ENCODE measurements around the gene SPINK8.

SPINK8 gene

DNA sequence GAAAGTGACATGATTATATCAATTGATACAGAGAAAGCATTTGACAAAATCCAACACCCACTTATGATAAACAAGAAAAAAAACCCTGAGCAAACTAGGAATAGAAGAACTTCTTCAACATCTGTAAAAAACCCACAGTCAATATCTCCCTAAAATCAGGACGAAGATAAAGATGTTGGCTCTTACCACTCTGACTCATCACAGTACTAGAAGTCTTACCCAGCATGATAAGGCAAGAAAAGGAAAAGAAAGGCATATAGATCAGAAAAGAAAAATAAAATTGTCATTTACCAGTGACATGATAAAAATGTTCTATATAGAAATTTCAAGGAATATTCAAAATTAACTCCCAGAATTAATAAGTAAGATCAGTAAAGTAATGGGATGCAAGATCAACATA lies 31.4 kb upstream of the SPINK8 start:
- POLR2A ChIA-PET = no interaction called here
- CTCF ChIA-PET = no interaction called here
- TF ChIP-seq ZNF843 (tag by site-specific recombination; IDR thresholded peaks at IDR 0.05) (no peak), YY1 (tag by site-specific recombination; IDR thresholded peaks at IDR 0.05) (no peak), TCF7L2 (IDR thresholded peaks at IDR 0.05; ENCODE audit: borderline replicate concordance, low read depth, low read length) (no peak), ZNF266 (tag by site-specific recombination; IDR thresholded peaks at IDR 0.05; ENCODE audit: low read depth) (no peak), ZNF600 (tag by site-specific recombination; IDR thresholded peaks at IDR 0.05) (no peak), HOXC10 (CRISPR knock-in tag; IDR thresholded peaks at IDR 0.05) (no peak), ZNF37A (tag by site-specific recombination; IDR thresholded peaks at IDR 0.05) (no peak), ZNF19 (tag by site-specific recombination; IDR thresholded peaks at IDR 0.05; ENCODE audit: low read depth) (no peak), ZNF792 (tag by site-specific recombination; IDR thresholded peaks at IDR 0.05) (no peak), ZNF132 (tag by site-specific recombination; IDR thresholded peaks at IDR 0.05; ENCODE audit: borderline replicate concordance) (no peak), ZNF76 (tag by site-specific recombination; IDR thresholded peaks at IDR 0.05; ENCODE audit: borderline replicate concordance, low read depth) (no peak), SETDB1 (IDR thresholded peaks at IDR 0.05; ENCODE audit: insufficient read length, low read length) (no peak), ZIC2 (tag by site-specific recombination; IDR thresholded peaks at IDR 0.05) (no peak), ZNF404 (tag by site-specific recombination; IDR thresholded peaks at IDR 0.05) (no peak)
- TF ChIP-seq, protein P1, sequence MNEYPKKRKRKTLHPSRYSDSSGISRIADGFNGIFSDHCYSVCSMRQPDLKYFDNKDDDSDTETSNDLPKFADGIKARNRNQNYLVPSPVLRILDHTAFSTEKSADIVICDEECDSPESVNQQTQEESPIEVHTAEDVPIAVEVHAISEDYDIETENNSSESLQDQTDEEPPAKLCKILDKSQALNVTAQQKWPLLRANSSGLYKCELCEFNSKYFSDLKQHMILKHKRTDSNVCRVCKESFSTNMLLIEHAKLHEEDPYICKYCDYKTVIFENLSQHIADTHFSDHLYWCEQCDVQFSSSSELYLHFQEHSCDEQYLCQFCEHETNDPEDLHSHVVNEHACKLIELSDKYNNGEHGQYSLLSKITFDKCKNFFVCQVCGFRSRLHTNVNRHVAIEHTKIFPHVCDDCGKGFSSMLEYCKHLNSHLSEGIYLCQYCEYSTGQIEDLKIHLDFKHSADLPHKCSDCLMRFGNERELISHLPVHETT (tag by site-specific recombination; IDR thresholded peaks at IDR 0.05) = no peak
- TF ChIP-seq, protein P2, sequence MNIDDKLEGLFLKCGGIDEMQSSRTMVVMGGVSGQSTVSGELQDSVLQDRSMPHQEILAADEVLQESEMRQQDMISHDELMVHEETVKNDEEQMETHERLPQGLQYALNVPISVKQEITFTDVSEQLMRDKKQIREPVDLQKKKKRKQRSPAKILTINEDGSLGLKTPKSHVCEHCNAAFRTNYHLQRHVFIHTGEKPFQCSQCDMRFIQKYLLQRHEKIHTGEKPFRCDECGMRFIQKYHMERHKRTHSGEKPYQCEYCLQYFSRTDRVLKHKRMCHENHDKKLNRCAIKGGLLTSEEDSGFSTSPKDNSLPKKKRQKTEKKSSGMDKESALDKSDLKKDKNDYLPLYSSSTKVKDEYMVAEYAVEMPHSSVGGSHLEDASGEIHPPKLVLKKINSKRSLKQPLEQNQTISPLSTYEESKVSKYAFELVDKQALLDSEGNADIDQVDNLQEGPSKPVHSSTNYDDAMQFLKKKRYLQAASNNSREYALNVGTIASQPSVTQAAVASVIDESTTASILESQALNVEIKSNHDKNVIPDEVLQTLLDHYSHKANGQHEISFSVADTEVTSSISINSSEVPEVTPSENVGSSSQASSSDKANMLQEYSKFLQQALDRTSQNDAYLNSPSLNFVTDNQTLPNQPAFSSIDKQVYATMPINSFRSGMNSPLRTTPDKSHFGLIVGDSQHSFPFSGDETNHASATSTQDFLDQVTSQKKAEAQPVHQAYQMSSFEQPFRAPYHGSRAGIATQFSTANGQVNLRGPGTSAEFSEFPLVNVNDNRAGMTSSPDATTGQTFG (tag by site-specific recombination; IDR thresholded peaks at IDR 0.05; ENCODE audit: borderline replicate concordance) = no peak
- TF ChIP-seq, protein P3, sequence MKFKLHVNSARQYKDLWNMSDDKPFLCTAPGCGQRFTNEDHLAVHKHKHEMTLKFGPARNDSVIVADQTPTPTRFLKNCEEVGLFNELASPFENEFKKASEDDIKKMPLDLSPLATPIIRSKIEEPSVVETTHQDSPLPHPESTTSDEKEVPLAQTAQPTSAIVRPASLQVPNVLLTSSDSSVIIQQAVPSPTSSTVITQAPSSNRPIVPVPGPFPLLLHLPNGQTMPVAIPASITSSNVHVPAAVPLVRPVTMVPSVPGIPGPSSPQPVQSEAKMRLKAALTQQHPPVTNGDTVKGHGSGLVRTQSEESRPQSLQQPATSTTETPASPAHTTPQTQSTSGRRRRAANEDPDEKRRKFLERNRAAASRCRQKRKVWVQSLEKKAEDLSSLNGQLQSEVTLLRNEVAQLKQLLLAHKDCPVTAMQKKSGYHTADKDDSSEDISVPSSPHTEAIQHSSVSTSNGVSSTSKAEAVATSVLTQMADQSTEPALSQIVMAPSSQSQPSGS (tag by site-specific recombination; IDR thresholded peaks at IDR 0.05; ENCODE audit: low read depth) = no peak
- Histone ChIP-seq H3K4me1 (ENCODE audit: control insufficient read depth, insufficient read depth, low read length) (no peaks in the 10 kb centered on the region), H3K36me3 (ENCODE audit: control insufficient read depth in 2 of 2, insufficient read depth in 1 of 2, low read length in 2 of 2) (no peaks in the 10 kb centered on the region), H3K27ac (ENCODE audit: extremely low read depth, low read depth, low read length) (no peak overlapping the region), H3K9me3 (ENCODE audit: control insufficient read depth, insufficient read depth, low read depth, low read length) (no peaks in the 10 kb centered on the region), H3K4me3 (ENCODE audit: low read depth, low read length) (no peak overlapping the region)

DNA sequence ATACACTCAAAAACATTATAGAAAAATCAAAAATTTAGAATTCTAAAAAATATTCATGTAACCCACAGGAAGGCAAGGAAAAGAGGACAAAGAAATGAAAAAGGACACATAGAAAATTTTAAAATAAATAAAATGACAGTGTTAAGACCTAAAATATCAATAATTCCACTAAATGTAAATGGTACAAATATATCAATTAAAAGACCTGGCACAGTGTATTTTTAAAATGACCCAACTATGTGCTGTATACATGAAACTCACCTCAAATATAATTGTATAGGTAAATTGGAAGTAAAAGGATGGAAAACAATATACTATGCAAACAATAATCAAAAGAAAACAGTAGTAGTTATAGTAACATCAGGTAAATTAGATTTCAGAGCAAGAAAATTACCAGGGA lies 28.5 kb upstream of the SPINK8 start:
- Histone ChIP-seq H3K9me3 (ENCODE audit: control insufficient read depth, insufficient read depth, low read depth, low read length) (no peaks in the 10 kb centered on the region), H3K27ac (ENCODE audit: extremely low read depth, low read depth, low read length) (no peak overlapping the region), H3K4me3 (ENCODE audit: low read depth, low read length) (no peak overlapping the region), H3K36me3 (ENCODE audit: control insufficient read depth in 2 of 2, insufficient read depth in 1 of 2, low read length in 2 of 2) (no peaks in the 10 kb centered on the region), H3K4me1 (ENCODE audit: control insufficient read depth, insufficient read depth, low read length) (no peaks in the 10 kb centered on the region)
- TF ChIP-seq ZNF146 (tag by site-specific recombination; IDR thresholded peaks at IDR 0.05) (no peak), ZBTB8A (tag by site-specific recombination; IDR thresholded peaks at IDR 0.05) (no peak), ZBTB21 (tag by site-specific recombination; IDR thresholded peaks at IDR 0.05) (no peak), ZNF350 (tag by site-specific recombination; IDR thresholded peaks at IDR 0.05) (no peak), SP3 (tag by site-specific recombination; IDR thresholded peaks at IDR 0.05) (no peak), SETDB1 (IDR thresholded peaks at IDR 0.05; ENCODE audit: insufficient read length, low read length) (peak; percentile 74)
- TF ChIP-seq, protein P4, sequence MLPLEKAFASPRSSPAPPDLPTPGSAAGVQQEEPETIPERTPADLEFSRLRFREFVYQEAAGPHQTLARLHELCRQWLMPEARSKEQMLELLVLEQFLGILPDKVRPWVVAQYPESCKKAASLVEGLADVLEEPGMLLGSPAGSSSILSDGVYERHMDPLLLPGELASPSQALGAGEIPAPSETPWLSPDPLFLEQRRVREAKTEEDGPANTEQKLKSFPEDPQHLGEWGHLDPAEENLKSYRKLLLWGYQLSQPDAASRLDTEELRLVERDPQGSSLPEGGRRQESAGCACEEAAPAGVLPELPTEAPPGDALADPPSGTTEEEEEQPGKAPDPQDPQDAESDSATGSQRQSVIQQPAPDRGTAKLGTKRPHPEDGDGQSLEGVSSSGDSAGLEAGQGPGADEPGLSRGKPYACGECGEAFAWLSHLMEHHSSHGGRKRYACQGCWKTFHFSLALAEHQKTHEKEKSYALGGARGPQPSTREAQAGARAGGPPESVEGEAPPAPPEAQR (tag by site-specific recombination; IDR thresholded peaks at IDR 0.05) = no peak
- TF ChIP-seq, protein P1 (tag by site-specific recombination; IDR thresholded peaks at IDR 0.05) = no peak
- ChIA-PET CTCF (no interaction called here), POLR2A (no interaction called here)

Measured in HEK293 (cell line).